Endothelial cell of umbilical vein (primary cell): ENCODE data around the gene OR4C6. TPM values are rescaled to one million over a fixed set of nuclear protein-coding genes. Genes with fewer than 3 reads are reported as not detected.

ENCODE experiments used
- BruUV-seq: library from RNA; stranded (reverse); fragments of 400-500 nt; replicated peaks from 2 replicates; lab custom pipeline; 2021; lab: Mats Ljungman, UMichigan
- CTCF ChIA-PET: fragments of 300-600, 350-600 bp; sonication (Branson Sonifier 250); formaldehyde crosslinking; loops from one replicate; lab custom pipeline; 2021; ENCODE audit warnings: antibody characterized with exemption, inconsistent platforms; lab: Charles Lee
- POLR2A ChIA-PET: fragments of 300-600, 350-600 bp; sonication (Branson Sonifier 250); formaldehyde crosslinking; loops from one replicate; lab custom pipeline; 2021; ENCODE audit warnings: antibody characterized with exemption, inconsistent platforms; lab: Charles Lee
- DNase-seq: peaks from one replicate; pipeline ENCODE4 v3.0.0-alpha.2; 2011; ENCODE audit warnings: low read depth, low spot score
- FAIRE-seq: peaks from 2 replicates; lab custom pipeline; 2011; peaks lifted over from hg19 to GRCh38; lab: Jason Lieb, UNC
- H2AFZ ChIP-seq: 2 replicates; pipeline ENCODE4 v1.6.0; 2012; ENCODE audit warnings: low read depth, low read length, control low read depth, inconsistent platforms
- H3K27ac ChIP-seq: 2 replicates; pipeline ENCODE4 v1.5.1; 2011; ENCODE audit warnings: low read depth, mild to moderate bottlenecking, control low read depth, low read length, moderate library complexity; ENCODE audit not compliant: insufficient read depth
- H3K27me3 ChIP-seq, 2 experiments: 2 replicates each; pipeline versions ENCODE4 v1.6.0 to v1.6.1; 2011; ENCODE audit warnings: low read length in 2 of 2, mixed read lengths in 1 of 2; ENCODE audit not compliant: control insufficient read depth in 2 of 2, insufficient read depth in 2 of 2
- H3K36me3 ChIP-seq, 2 experiments: 2 replicates in 1 of 2; 3 replicates in 1 of 2; pipeline ENCODE4 v1.5.1; 2011; ENCODE audit warnings: low read length in 2 of 2, mild to moderate bottlenecking in 1 of 2, moderate library complexity in 1 of 2; ENCODE audit not compliant: control insufficient read depth in 2 of 2, insufficient read depth in 2 of 2; ENCODE audit errors: extremely low read depth in 1 of 2
- H3K4me1 ChIP-seq: 3 replicates; pipeline ENCODE4 v1.5.1; 2011; ENCODE audit warnings: mild to moderate bottlenecking, low read length; ENCODE audit not compliant: control insufficient read depth, insufficient read depth; ENCODE audit errors: extremely low read depth
- H3K4me2 ChIP-seq: 2 replicates; pipeline ENCODE4 v1.6.1; 2011; ENCODE audit warnings: low read length, control low read depth, mixed read lengths; ENCODE audit not compliant: insufficient read depth
- H3K4me3 ChIP-seq, 3 experiments: fragments of 200-600 bp in 1 of 3; sonication (generic), shearing (Covaris generic) in 1 of 3; replicated peaks in 1 of 3; 2 replicates each; pipeline ENCODE4 v1.5.1; 2011 to 2016; ENCODE audit warnings: control low read depth in 3 of 3, low read length in 3 of 3, mild to moderate bottlenecking in 2 of 3, inconsistent platforms in 1 of 3, low read depth in 1 of 3, moderate library complexity in 1 of 3; ENCODE audit not compliant: insufficient read depth in 1 of 3
- H3K79me2 ChIP-seq: 2 replicates; pipeline ENCODE4 v1.6.0; 2012; ENCODE audit warnings: low read length, inconsistent platforms; ENCODE audit not compliant: control insufficient read depth, insufficient read depth
- H3K9ac ChIP-seq: replicated peaks from 2 replicates; pipeline ENCODE3; 2011; ENCODE audit warnings: low read length, control low read depth; ENCODE audit not compliant: insufficient read depth; ENCODE audit errors: extremely low read depth
- H3K9me1 ChIP-seq: replicated peaks from 3 replicates; pipeline ENCODE4 v1.6.0; 2011; ENCODE audit warnings: mild to moderate bottlenecking, low read length; ENCODE audit not compliant: control insufficient read depth, insufficient read depth; ENCODE audit errors: extremely low read depth
- H3K9me3 ChIP-seq: replicated peaks from 2 replicates; pipeline ENCODE4 v1.5.1; 2012; ENCODE audit warnings: low read length, inconsistent platforms; ENCODE audit not compliant: control insufficient read depth, insufficient read depth
- H4K20me1 ChIP-seq: replicated peaks from 2 replicates; pipeline ENCODE3; 2011; ENCODE audit warnings: mild to moderate bottlenecking, low read length; ENCODE audit not compliant: control insufficient read depth, insufficient read depth; ENCODE audit errors: extremely low read depth
- CTCF ChIP-seq, 2 donors: IDR thresholded peaks; 1 replicate in 1 of 2; 2 replicates in 1 of 2; pipeline ENCODE4 v1.5.1; 2011; ENCODE audit warnings: low read length in 2 of 2, mild to moderate bottlenecking in 2 of 2, moderate library complexity in 2 of 2, control low read depth in 1 of 2, inconsistent platforms in 1 of 2, low read depth in 1 of 2; ENCODE audit not compliant: insufficient read depth in 1 of 2; ENCODE audit errors: extremely low read depth in 1 of 2
- FOS ChIP-seq: IDR thresholded peaks from 2 replicates; pipeline ENCODE4 v1.6.1; 2011; ENCODE audit warnings: mild to moderate bottlenecking, low read length, moderate library complexity, borderline replicate concordance; ENCODE audit not compliant: insufficient read depth
- GATA2 ChIP-seq: IDR thresholded peaks from 2 replicates; pipeline ENCODE4 v1.7.0; 2011; ENCODE audit warnings: low read depth, mild to moderate bottlenecking, moderate library complexity, mixed read lengths, low read length; ENCODE audit not compliant: insufficient read length, insufficient read depth
- JUN ChIP-seq: IDR thresholded peaks from 2 replicates; pipeline ENCODE4 v1.6.1; 2011; ENCODE audit warnings: borderline replicate concordance, low read depth; ENCODE audit not compliant: insufficient read length, insufficient read depth
- MAX ChIP-seq: IDR thresholded peaks from 2 replicates; pipeline ENCODE4 v1.6.1; 2011; ENCODE audit not compliant: insufficient read depth, insufficient read length
- MYC ChIP-seq: IDR thresholded peaks from one replicate; pipeline ENCODE4 v1.6.1; 2011; ENCODE audit warnings: mild to moderate bottlenecking, low read depth, low read length
- POLR2A ChIP-seq: IDR thresholded peaks from 2 replicates; pipeline ENCODE4 v1.6.1; 2012; ENCODE audit warnings: low read depth, mild to moderate bottlenecking, control low read depth, low read length
- dilution Hi-C: fragments of 300-500 bp; cut with MboI; formaldehyde crosslinking; loops from one replicate; pipeline ENCODE4 v1.15.0; 2019; ENCODE audit warnings: low sequenced_read_pairs; ENCODE audit not compliant: extremely low pct_ligation_motif_present
- intact Hi-C: fragments of 100-400 bp; cut with micrococcal nuclease; formaldehyde crosslinking; loops from one replicate; pipeline ENCODE4 v1.10.0; 2022
- polyA plus RNA-seq, 4 experiments: library from polyadenylated mRNA; depleted of rRNA in 3 of 4; stranded (reverse) in 3 of 4; unstranded in 1 of 4; fragments of >200 nt; gene quantifications; 2 replicates each; pipeline versions ENCODE4 v1.2.1 to v1.2.3, GENCODE V29; 2011 to 2012; ENCODE audit warnings: missing spikeins in 1 of 4
- total RNA-seq: library from RNA; stranded (reverse); gene quantifications from 2 replicates; pipeline ENCODE4 v1.2.3, GENCODE V29; 2021

OR4C6 gene
- total and polyA plus RNA-seq, 2 donors (not counting 3 experiments of a cell fraction or from before 2014, with no cell fraction given): not detected

DNA sequence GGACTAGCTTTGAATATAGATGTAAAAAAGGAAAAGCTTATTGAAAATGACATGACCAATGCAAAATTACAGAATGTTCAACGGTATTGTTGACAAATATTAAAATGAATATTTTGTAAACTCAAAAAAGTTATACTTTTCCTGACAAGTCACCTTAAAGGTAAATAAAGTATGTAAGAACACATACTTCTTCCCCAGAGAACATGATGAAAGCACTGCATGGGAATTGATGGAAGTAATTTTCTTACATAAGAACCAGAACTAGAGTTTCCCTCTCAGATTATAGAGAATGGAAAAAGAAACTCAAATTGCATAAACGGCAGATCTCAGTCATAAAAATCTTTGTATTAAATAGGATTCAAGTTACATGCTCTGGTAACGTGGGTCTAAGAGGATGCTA is 27.2 kb upstream of the OR4C6 start, which contains the start of gene OR4P4:
TSS of gene OR4P4 (plus strand) at position 301 of the 400 bp plus-strand sequence.
- CTCF ChIA-PET: no interaction called here

More for the DNA sequence above, 27.2 kb upstream of the OR4C6 start, which contains the start of gene OR4P4:
- FAIRE-seq (no peak), DNase-seq (no peak)
- Histone ChIP-seq H3K4me2 (no peak within 1 kb of the TSS), H3K4me3 (no peak within 1 kb of the TSS), H3K9ac (no peak within 1 kb of the TSS), H4K20me1 (no peaks in the 10 kb centered on the region), H3K4me1 (no peaks in the 10 kb centered on the region), H3K9me3 (peaks cover 2% of the 10 kb centered on the region), H3K79me2 (no peaks in the 10 kb centered on the region), H3K27me3 (no peaks in the 10 kb centered on the region), H3K9me1 (no peaks in the 10 kb centered on the region), H2AFZ (no peak within 1 kb of the TSS), H3K27ac (no peak within 1 kb of the TSS), H3K36me3 (no peaks in the 10 kb centered on the region)
- intact Hi-C loops: no loop called here
- BruUV-seq: no TSS peak
- POLR2A ChIA-PET: no interaction called here
- dilution Hi-C loops: no loop called here
- no peak for TF ChIP-seq GATA2
- no peak for TF ChIP-seq POLR2A
- TF ChIP-seq FOS: no peak
- no peak for TF ChIP-seq MYC
- no peak for TF ChIP-seq JUN
- TF ChIP-seq CTCF (IDR thresholded peaks at IDR 0.05; ENCODE audit: extremely low read depth in 1 of 2, insufficient read depth in 1 of 2, low read depth in 1 of 2, low read length in 2 of 2): no peak
- TF ChIP-seq MAX: no peak
